BLaER1 treated with 17β-estradiol and CSF1 and Interleukin-3, amounts not matched to agents 10 nM and 100 nM (cell line): Measurements from ENCODE around the gene CPSF3.
A peak's percentile ranks its signal among the peaks of the same experiment; 100 is the strongest.

Source experiments
- H3K27ac ChIP-seq, 11 experiments: shearing (Covaris generic); formaldehyde crosslinking; 2 replicates each; pipeline ENCODE4 v1.8.1; 2022
- H3K27me3 ChIP-seq, 11 experiments: shearing (Covaris generic); formaldehyde crosslinking; 2 replicates each; pipeline ENCODE4 v1.8.1; 2022
- H3K36me3 ChIP-seq, 11 experiments: shearing (Covaris generic); formaldehyde crosslinking; 2 replicates each; pipeline ENCODE4 v1.8.1; 2022
- H3K4me1 ChIP-seq, 10 experiments: shearing (Covaris generic); formaldehyde crosslinking; 2 replicates each; pipeline ENCODE4 v1.8.1; 2022
- H3K4me2 ChIP-seq, 11 experiments: shearing (Covaris generic); formaldehyde crosslinking; 2 replicates each; pipeline ENCODE4 v1.8.1; 2022
- H3K4me3 ChIP-seq, 10 experiments: shearing (Covaris generic); formaldehyde crosslinking; 2 replicates each; pipeline ENCODE4 v1.8.1; 2022
- H3K9ac ChIP-seq, 11 experiments: shearing (Covaris generic); formaldehyde crosslinking; 2 replicates each; pipeline ENCODE4 v1.8.1; 2022
- H3K9me3 ChIP-seq, 11 experiments: shearing (Covaris generic); formaldehyde crosslinking; replicated peaks in 1 of 11; 2 replicates each; pipeline ENCODE4 v1.8.1; 2022
- H4K20me1 ChIP-seq, 11 experiments: shearing (Covaris generic); formaldehyde crosslinking; 2 replicates each; pipeline ENCODE4 v1.8.1; 2022
- Cebpa-rat ChIP-seq, 11 experiments: shearing (Covaris generic); IDR thresholded peaks; 2 replicates each; pipeline ENCODE4 v1.8.1; 2022

CPSF3 gene

GRCh38 chr2:9517118-9517782, 93.8 kb downstream of the CPSF3 start:
- no peak for TF ChIP-seq Cebpa-rat (IDR thresholded peaks at IDR 0.05)
- no peak overlapping the region for H3K4me2 ChIP-seq
- H4K20me1 ChIP-seq, result peaks cover 0 to 70% (median 40%) of the 10 kb centered on the region in 11 experiments; a peak in 17 of 22 replicates
- H3K27ac ChIP-seq, result no peak overlapping the region
- H3K9ac ChIP-seq, result no peak overlapping the region
- H3K27me3 ChIP-seq, result no peaks in the 10 kb centered on the region
- H3K9me3 ChIP-seq, result no peaks in the 10 kb centered on the region; a peak in 1 of 22 replicates
- H3K4me1 ChIP-seq, result no peaks in the 10 kb centered on the region
- no peak overlapping the region for H3K4me3 ChIP-seq
- H3K36me3 ChIP-seq, result peaks cover 94 to 97% (median 96%) of the 10 kb centered on the region in 11 experiments

DNA sequence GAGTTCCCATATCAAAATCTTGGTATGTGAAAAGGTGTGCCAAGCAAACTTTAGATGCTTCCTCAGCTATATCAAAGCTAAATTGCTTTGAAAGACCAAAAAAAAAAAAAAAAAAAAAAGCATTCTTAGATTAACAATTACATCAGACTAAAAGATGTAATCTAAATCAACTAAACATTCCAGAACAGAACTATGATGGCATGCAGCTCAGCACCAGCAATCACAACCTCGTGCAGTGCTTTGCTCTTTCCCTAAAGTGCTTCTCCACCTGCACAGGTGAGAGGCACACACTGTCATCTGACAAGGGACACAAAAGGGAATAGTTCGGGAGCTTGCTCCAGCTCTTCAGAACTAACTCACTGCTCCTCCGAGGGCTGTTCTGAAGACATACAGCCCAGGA, 94.7 kb downstream of the CPSF3 start:
- Histone ChIP-seq H3K27ac (no peak overlapping the region), H3K36me3 (peaks cover 91 to 96% (median 95%) of the 10 kb centered on the region in 11 experiments), H3K27me3 (no peaks in the 10 kb centered on the region), H3K4me1 (no peaks in the 10 kb centered on the region), H3K9ac (no peak overlapping the region), H3K4me2 (no peak overlapping the region), H3K4me3 (no peak overlapping the region), H3K9me3 (no peaks in the 10 kb centered on the region; a peak in 1 of 22 replicates), H4K20me1 (peaks cover under 1 to 76% (median 42%) of the 10 kb centered on the region in 11 experiments; a peak in 18 of 22 replicates)
- TF ChIP-seq Cebpa-rat (IDR thresholded peaks at IDR 0.05), result no peak

GRCh38 chr2:9518780-9519179, 95.3 kb downstream of the CPSF3 start:
- 0 out of 22 replicates have a peak overlapping the region, but pooled peaks of 1 of the 11 experiments have one; percentile 8 for H3K27ac ChIP-seq
- H3K27me3 ChIP-seq, result no peaks in the 10 kb centered on the region
- no peak overlapping the region for H3K4me2 ChIP-seq
- H3K9ac ChIP-seq, result no peak overlapping the region
- H3K9me3 ChIP-seq, result no peaks in the 10 kb centered on the region; a peak in 1 of 22 replicates
- peak in 1 of 11 experiments; percentile 55; a peak in 1 of 22 replicates for TF ChIP-seq Cebpa-rat (IDR thresholded peaks at IDR 0.05)
- H3K36me3 ChIP-seq, result peaks cover 91 to 96% (median 95%) of the 10 kb centered on the region in 11 experiments
- H3K4me1 ChIP-seq, result no peaks in the 10 kb centered on the region
- H4K20me1 ChIP-seq, result peaks cover 4 to 76% (median 47%) of the 10 kb centered on the region in 11 experiments; a peak in 18 of 22 replicates
- H3K4me3 ChIP-seq, result no peak overlapping the region

DNA sequence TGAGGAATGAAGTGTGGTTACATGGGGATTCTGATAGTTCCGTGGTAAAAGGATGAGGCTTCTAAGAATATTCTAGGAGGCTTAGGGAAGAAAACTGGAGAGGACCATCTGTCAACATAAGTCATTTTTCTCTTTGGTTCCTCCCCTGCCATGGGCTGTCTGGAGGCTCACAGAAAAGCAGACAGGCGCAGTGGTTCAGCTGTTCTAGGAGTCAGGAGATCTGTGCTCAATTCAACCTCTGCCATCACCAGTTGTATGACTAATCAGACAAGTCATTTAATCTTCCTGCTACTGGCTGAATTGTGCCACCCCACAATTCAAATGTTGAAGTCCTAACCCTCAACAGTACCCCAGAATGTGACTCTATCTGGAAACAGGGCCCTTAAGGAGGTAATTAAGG, 95.8 kb downstream of the CPSF3 start:
- Histone ChIP-seq H3K4me2 (no peak overlapping the region), H3K9ac (no peak overlapping the region), H3K9me3 (no peaks in the 10 kb centered on the region; a peak in 1 of 22 replicates), H3K4me1 (peaks cover 0 to 4% (median 0%) of the 10 kb centered on the region in 10 experiments; a peak in 2 of 20 replicates), H4K20me1 (peaks cover 4 to 80% (median 51%) of the 10 kb centered on the region in 11 experiments; a peak in 18 of 22 replicates), H3K27ac (0 out of 22 replicates have a peak overlapping the region, but pooled peaks of 1 of the 11 experiments have one; percentile 8), H3K4me3 (no peak overlapping the region), H3K36me3 (peaks cover 94 to 98% (median 96%) of the 10 kb centered on the region in 11 experiments), H3K27me3 (no peaks in the 10 kb centered on the region)
- TF ChIP-seq Cebpa-rat (IDR thresholded peaks at IDR 0.05), result no peak
